Liver (tissue), 9 donors: Measurements from ENCODE around the gene EXPH5. TPM values are rescaled to one million over a fixed set of nuclear protein-coding genes. Genes with fewer than 3 reads are reported as not detected.

Experiments
- DNase-seq: peaks from one replicate; pipeline ENCODE4 v3.0.0-alpha.2; 2017; ENCODE audit warnings: low spot score
- H3K27ac ChIP-seq, 2 donors: one replicate each; pipeline ENCODE4 v1.7.0; 2013; ENCODE audit warnings: inconsistent platforms in 2 of 2, low read length in 2 of 2, control low read depth in 1 of 2, low read depth in 1 of 2, mild to moderate bottlenecking in 1 of 2
- H3K27me3 ChIP-seq, 4 donors: one replicate each; pipeline versions ENCODE4 v1.6.1 to v1.7.0; 2013; ENCODE audit warnings: low read length in 3 of 4, inconsistent platforms in 1 of 4, mild to moderate bottlenecking in 1 of 4, moderate library complexity in 1 of 4; ENCODE audit not compliant: control insufficient read depth in 4 of 4, insufficient read depth in 4 of 4
- H3K36me3 ChIP-seq, 4 donors: one replicate each; pipeline versions ENCODE4 v1.6.1 to v1.7.0; 2013; ENCODE audit warnings: low read length in 3 of 4, mild to moderate bottlenecking in 3 of 4, low read depth in 1 of 4, moderate library complexity in 1 of 4; ENCODE audit not compliant: control insufficient read depth in 4 of 4, insufficient read depth in 3 of 4
- H3K4me1 ChIP-seq, 4 donors: one replicate each; pipeline versions ENCODE4 v1.6.1 to v1.7.0; 2013; ENCODE audit warnings: low read length in 3 of 4, mild to moderate bottlenecking in 3 of 4, moderate library complexity in 1 of 4; ENCODE audit not compliant: control insufficient read depth in 4 of 4, insufficient read depth in 4 of 4
- H3K4me3 ChIP-seq, 3 donors: one replicate each; pipeline versions ENCODE4 v1.6.1 to v1.7.0; 2013; ENCODE audit warnings: low read length in 3 of 3, control low read depth in 1 of 3, low read depth in 1 of 3, mild to moderate bottlenecking in 1 of 3
- H3K9ac ChIP-seq, 2 donors: one replicate each; pipeline ENCODE4 v1.7.0; 2013; ENCODE audit warnings: low read length in 2 of 2, mild to moderate bottlenecking in 2 of 2, moderate library complexity in 2 of 2, control low read depth in 1 of 2, low read depth in 1 of 2
- H3K9me3 ChIP-seq, 4 donors: one replicate each; pipeline versions ENCODE4 v1.6.1 to v1.7.0; 2013; ENCODE audit warnings: low read length in 3 of 4; ENCODE audit not compliant: control insufficient read depth in 4 of 4
- EGR1 ChIP-seq, 2 donors: IDR thresholded peaks; 2 replicates each; pipeline ENCODE4 v1.6.1; 2016 to 2018; ENCODE audit warnings: antibody characterized with exemption in 2 of 2, low read depth in 2 of 2
- HNF4A ChIP-seq, 2 donors: conservative IDR thresholded peaks; 2 replicates each; pipeline ENCODE4 v1.6.1; 2016; ENCODE audit warnings: antibody characterized with exemption in 2 of 2, mild to moderate bottlenecking in 2 of 2
- HNF4G ChIP-seq: IDR thresholded peaks from 2 replicates; pipeline ENCODE4 v1.6.1; 2016; ENCODE audit warnings: antibody characterized with exemption
- JUND ChIP-seq, 2 donors: IDR thresholded peaks; 2 replicates each; pipeline ENCODE4 v1.6.1; 2016; ENCODE audit warnings: antibody characterized with exemption in 2 of 2
- NR2F2 ChIP-seq: IDR thresholded peaks from 2 replicates; pipeline ENCODE4 v1.6.1; 2016; ENCODE audit warnings: antibody characterized with exemption
- RAD21 ChIP-seq, 2 donors: IDR thresholded peaks; 2 replicates each; pipeline ENCODE4 v1.6.1; 2016; ENCODE audit warnings: antibody characterized with exemption in 2 of 2, mild to moderate bottlenecking in 2 of 2
- RXRA ChIP-seq, 2 donors: IDR thresholded peaks; 2 replicates each; pipeline ENCODE4 v1.6.1; 2017 to 2018; ENCODE audit warnings: antibody characterized with exemption in 2 of 2, mild to moderate bottlenecking in 1 of 2
- SP1 ChIP-seq: IDR thresholded peaks from 2 replicates; pipeline ENCODE4 v1.6.1; 2018; ENCODE audit warnings: antibody characterized with exemption, mild to moderate bottlenecking
- TAF1 ChIP-seq: conservative IDR thresholded peaks from 2 replicates; pipeline ENCODE4 v1.6.1; 2016; ENCODE audit warnings: antibody characterized with exemption, mild to moderate bottlenecking
- YY1 ChIP-seq: IDR thresholded peaks from 2 replicates; pipeline ENCODE4 v1.6.1; 2016; ENCODE audit warnings: antibody characterized with exemption, mild to moderate bottlenecking
- WGBS: extraction: QIAGEN DNeasy Blood & Tissue Kit; methylation state at CpG from one replicate; pipeline ENCODE4 v1.1.7; 2013; 5-methylcytosine and 5-hydroxymethylcytosine counted together
- polyA plus RNA-seq, 2 donors: library from polyadenylated mRNA; stranded (reverse) in 1 of 2; unstranded in 1 of 2; fragments of 200-250 nt in 1 of 2; fragments of >200 nt in 1 of 2; fragmentation: Nextera tagmentation in 1 of 2; extraction: Ambion mirVana in 1 of 2; gene quantifications; one replicate each; pipeline versions ENCODE4 v1.2.1 to v1.2.3, GENCODE V29; 2013 to 2015
- total RNA-seq, 2 donors: library from RNA; depleted of rRNA; stranded (reverse); fragments of >200 nt; gene quantifications; one replicate each; pipeline ENCODE4 v1.2.3, GENCODE V29; 2014
- TF ChIP-seq, protein P1 (sequence below): fragments of 150-350 bp; IDR thresholded peaks from 2 replicates; pipeline ENCODE4 v1.5.1; 2017; ENCODE audit warnings: improper control_type of control experiment, low read depth, low read length; ENCODE audit not compliant: missing input control
- TF ChIP-seq, protein P2 (sequence below): IDR thresholded peaks from 2 replicates; pipeline ENCODE4 v1.6.1; 2016; ENCODE audit warnings: antibody characterized with exemption
- TF ChIP-seq, protein P3 (sequence below): IDR thresholded peaks from 2 replicates; pipeline ENCODE4 v1.6.1; 2016; ENCODE audit warnings: antibody characterized with exemption
- TF ChIP-seq, protein P4 (sequence below): IDR thresholded peaks from 2 replicates; pipeline ENCODE4 v1.6.1; 2016; ENCODE audit warnings: antibody characterized with exemption, mild to moderate bottlenecking
- TF ChIP-seq, protein P5 (sequence below): IDR thresholded peaks from 2 replicates; pipeline ENCODE4 v1.6.1; 2016; ENCODE audit warnings: antibody characterized with exemption
- donor health status: healthy.
- donor health status: healthy.
- donor health status: healthy.
- donor health status: healthy.
- donor health status: healthy.

The EXPH5 gene
- total and polyA plus RNA-seq, 4 donors, result 0.47 to 6.1 (median 1.5) TPM

DNA sequence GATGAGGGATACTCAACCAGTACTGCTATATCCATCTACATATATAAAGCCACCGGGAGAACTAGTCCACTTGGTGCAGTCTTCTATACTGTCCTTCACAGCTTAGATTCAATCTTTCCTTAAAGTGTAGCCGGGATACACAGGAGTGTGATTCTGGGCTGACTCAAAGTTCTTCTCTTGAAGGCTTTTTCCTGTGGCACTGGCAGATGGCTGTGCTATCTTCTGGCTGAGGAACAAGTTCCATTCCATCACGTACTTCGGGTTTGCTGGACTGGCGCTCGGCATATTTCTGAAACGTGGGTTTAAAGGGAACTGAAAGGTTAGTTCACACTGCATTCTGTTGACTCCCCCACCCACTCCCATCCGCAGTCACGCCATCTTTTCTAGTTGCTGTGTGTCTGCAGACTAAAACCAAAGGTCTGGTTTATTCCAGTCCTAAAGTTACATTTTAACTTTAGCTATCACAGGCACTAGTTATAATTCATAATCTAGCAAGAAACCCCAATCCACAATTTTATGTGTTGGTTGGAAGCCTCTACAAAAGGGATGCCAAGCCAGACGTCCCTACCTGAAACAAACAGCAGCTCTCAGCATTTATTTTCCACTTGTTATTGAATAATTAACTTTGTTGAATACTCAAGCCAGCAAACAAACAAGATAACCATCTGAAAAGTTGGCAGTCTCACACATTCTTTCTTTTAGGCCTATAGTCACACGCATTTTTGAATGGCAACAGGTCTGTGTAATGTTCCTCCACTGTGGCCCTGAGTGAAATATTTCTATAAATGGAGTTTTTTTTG, 118.7 kb downstream of the EXPH5 start (continued):
- TF ChIP-seq, protein P1, sequence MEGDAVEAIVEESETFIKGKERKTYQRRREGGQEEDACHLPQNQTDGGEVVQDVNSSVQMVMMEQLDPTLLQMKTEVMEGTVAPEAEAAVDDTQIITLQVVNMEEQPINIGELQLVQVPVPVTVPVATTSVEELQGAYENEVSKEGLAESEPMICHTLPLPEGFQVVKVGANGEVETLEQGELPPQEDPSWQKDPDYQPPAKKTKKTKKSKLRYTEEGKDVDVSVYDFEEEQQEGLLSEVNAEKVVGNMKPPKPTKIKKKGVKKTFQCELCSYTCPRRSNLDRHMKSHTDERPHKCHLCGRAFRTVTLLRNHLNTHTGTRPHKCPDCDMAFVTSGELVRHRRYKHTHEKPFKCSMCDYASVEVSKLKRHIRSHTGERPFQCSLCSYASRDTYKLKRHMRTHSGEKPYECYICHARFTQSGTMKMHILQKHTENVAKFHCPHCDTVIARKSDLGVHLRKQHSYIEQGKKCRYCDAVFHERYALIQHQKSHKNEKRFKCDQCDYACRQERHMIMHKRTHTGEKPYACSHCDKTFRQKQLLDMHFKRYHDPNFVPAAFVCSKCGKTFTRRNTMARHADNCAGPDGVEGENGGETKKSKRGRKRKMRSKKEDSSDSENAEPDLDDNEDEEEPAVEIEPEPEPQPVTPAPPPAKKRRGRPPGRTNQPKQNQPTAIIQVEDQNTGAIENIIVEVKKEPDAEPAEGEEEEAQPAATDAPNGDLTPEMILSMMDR, result no peak
- TF ChIP-seq YY1 (peak; percentile 95), HNF4G (no peak), NR2F2 (no peak), RAD21 (IDR thresholded peaks at IDR 0.05) (peak in 1 of 2 donors; percentile 48), TAF1 (no peak), EGR1 (IDR thresholded peaks at IDR 0.05; ENCODE audit: low read depth in 2 of 2) (peak; percentile 23 to 46), RXRA (IDR thresholded peaks at IDR 0.05) (peak; percentile 30 to 58)
- TF ChIP-seq, protein P2, sequence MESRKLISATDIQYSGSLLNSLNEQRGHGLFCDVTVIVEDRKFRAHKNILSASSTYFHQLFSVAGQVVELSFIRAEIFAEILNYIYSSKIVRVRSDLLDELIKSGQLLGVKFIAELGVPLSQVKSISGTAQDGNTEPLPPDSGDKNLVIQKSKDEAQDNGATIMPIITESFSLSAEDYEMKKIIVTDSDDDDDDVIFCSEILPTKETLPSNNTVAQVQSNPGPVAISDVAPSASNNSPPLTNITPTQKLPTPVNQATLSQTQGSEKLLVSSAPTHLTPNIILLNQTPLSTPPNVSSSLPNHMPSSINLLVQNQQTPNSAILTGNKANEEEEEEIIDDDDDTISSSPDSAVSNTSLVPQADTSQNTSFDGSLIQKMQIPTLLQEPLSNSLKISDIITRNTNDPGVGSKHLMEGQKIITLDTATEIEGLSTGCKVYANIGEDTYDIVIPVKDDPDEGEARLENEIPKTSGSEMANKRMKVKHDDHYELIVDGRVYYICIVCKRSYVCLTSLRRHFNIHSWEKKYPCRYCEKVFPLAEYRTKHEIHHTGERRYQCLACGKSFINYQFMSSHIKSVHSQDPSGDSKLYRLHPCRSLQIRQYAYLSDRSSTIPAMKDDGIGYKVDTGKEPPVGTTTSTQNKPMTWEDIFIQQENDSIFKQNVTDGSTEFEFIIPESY, result no peak

DNA sequence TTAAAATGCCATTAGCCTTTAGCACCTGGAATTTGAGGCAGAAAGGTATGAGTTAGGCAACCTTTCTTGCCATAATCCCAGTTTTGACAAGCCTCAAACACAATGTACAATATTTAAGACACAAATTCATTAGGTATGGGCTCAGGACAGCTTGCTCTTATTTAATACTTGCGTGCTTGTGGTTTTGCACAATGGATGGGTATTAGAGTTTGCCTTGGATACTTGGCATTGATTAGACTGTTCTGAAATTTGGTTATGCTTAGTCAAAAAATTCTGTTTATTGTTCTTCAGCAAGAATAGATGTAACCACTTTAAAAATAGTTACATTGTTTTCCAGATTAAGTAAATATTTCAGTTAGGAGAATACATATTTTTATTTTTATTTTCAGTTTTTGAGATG, 120.9 kb downstream of the EXPH5 start:
- Histone ChIP-seq H3K9ac (no peak overlapping the region), H3K27ac (no peak overlapping the region), H3K4me1 (peaks cover 0 to 28% (median 11%) of the 10 kb centered on the region in 4 donors), H3K27me3 (no peaks in the 10 kb centered on the region), H3K4me3 (no peak overlapping the region), H3K36me3 (peaks cover 0 to 3% (median 1%) of the 10 kb centered on the region in 4 donors), H3K9me3 (no peaks in the 10 kb centered on the region)
- TF ChIP-seq RXRA (IDR thresholded peaks at IDR 0.05) (no peak), HNF4A (conservative IDR thresholded peaks at IDR 0.05) (no peak), RAD21 (IDR thresholded peaks at IDR 0.05) (no peak), YY1 (no peak), TAF1 (no peak), HNF4G (no peak), SP1 (no peak), JUND (IDR thresholded peaks at IDR 0.05) (no peak), NR2F2 (no peak)
- TF ChIP-seq, protein P3, sequence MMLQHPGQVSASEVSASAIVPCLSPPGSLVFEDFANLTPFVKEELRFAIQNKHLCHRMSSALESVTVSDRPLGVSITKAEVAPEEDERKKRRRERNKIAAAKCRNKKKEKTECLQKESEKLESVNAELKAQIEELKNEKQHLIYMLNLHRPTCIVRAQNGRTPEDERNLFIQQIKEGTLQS, result no peak
- TF ChIP-seq, protein P4, sequence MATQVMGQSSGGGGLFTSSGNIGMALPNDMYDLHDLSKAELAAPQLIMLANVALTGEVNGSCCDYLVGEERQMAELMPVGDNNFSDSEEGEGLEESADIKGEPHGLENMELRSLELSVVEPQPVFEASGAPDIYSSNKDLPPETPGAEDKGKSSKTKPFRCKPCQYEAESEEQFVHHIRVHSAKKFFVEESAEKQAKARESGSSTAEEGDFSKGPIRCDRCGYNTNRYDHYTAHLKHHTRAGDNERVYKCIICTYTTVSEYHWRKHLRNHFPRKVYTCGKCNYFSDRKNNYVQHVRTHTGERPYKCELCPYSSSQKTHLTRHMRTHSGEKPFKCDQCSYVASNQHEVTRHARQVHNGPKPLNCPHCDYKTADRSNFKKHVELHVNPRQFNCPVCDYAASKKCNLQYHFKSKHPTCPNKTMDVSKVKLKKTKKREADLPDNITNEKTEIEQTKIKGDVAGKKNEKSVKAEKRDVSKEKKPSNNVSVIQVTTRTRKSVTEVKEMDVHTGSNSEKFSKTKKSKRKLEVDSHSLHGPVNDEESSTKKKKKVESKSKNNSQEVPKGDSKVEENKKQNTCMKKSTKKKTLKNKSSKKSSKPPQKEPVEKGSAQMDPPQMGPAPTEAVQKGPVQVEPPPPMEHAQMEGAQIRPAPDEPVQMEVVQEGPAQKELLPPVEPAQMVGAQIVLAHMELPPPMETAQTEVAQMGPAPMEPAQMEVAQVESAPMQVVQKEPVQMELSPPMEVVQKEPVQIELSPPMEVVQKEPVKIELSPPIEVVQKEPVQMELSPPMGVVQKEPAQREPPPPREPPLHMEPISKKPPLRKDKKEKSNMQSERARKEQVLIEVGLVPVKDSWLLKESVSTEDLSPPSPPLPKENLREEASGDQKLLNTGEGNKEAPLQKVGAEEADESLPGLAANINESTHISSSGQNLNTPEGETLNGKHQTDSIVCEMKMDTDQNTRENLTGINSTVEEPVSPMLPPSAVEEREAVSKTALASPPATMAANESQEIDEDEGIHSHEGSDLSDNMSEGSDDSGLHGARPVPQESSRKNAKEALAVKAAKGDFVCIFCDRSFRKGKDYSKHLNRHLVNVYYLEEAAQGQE, result no peak
- TF ChIP-seq, protein P5, sequence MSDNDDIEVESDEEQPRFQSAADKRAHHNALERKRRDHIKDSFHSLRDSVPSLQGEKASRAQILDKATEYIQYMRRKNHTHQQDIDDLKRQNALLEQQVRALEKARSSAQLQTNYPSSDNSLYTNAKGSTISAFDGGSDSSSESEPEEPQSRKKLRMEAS, result no peak
- 70% methylated on average over 1 of the region's 1 CpG for WGBS
- no peak for DNase-seq
